HepG2 (cell line): ENCODE data around the gene NINJ2. TPM values are rescaled to one million over a fixed set of nuclear protein-coding genes. Genes with fewer than 3 reads are reported as not detected.

Experiments
- BCL6 ChIP-seq: IDR thresholded peaks from 2 replicates; pipeline ENCODE4 v1.6.1; 2016; ENCODE audit warnings: missing genetic modification reagents, missing compliant biosample characterization
- CEBPZ ChIP-seq: IDR thresholded peaks from 2 replicates; pipeline ENCODE4 v1.6.1; 2012; ENCODE audit warnings: low read length, improper control_type of control experiment
- CHCHD3 ChIP-seq: sonication (generic); formaldehyde crosslinking; IDR thresholded peaks from 2 replicates; pipeline ENCODE4 v1.8.0; 2022; ENCODE audit warnings: mild to moderate bottlenecking, missing genetic modification reagents, moderate library complexity
- DZIP1 ChIP-seq: sonication (generic); formaldehyde crosslinking; IDR thresholded peaks from 2 replicates; pipeline ENCODE4 v1.5.0; 2020; ENCODE audit warnings: mild to moderate bottlenecking, missing genetic modification reagents
- E2F1 ChIP-seq: sonication (generic); formaldehyde crosslinking; IDR thresholded peaks from 2 replicates; pipeline ENCODE4 v1.5.0; 2020; ENCODE audit warnings: missing genetic modification reagents
- FOXM1 ChIP-seq: sonication (generic); formaldehyde crosslinking; IDR thresholded peaks from 2 replicates; pipeline ENCODE4 v1.5.0; 2020; ENCODE audit warnings: missing genetic modification reagents
- HMGXB4 ChIP-seq, 2 experiments: sonication (generic) in 1 of 2; formaldehyde crosslinking in 1 of 2; IDR thresholded peaks; 2 replicates each; pipeline versions ENCODE4 v1.4.0 to v1.6.1; 2018 to 2020; ENCODE audit warnings: missing genetic modification reagents in 2 of 2, borderline replicate concordance in 1 of 2, low read depth in 1 of 2, mild to moderate bottlenecking in 1 of 2, missing biosample characterization in 1 of 2
- HNF4A ChIP-seq: sonication (generic); formaldehyde crosslinking; IDR thresholded peaks from 2 replicates; pipeline ENCODE4 v1.4.0; 2020; ENCODE audit warnings: missing genetic modification reagents
- IKZF1 ChIP-seq: fragments of 450-650 bp; IDR thresholded peaks from 2 replicates; pipeline ENCODE4 v1.7.1; 2016
- NR2F2 ChIP-seq: IDR thresholded peaks from 2 replicates; pipeline ENCODE4 v1.6.1; 2012; ENCODE audit warnings: low read depth, inconsistent platforms, borderline replicate concordance
- PHF21A ChIP-seq: sonication (generic); formaldehyde crosslinking; IDR thresholded peaks from 2 replicates; pipeline ENCODE4 v1.5.0; 2020; ENCODE audit warnings: mild to moderate bottlenecking, missing genetic modification reagents
- SKI ChIP-seq: fragments of 450-650 bp; IDR thresholded peaks from one replicate; pipeline ENCODE4 v1.6.1; 2018; ENCODE audit warnings: mild to moderate bottlenecking; ENCODE audit not compliant: partially characterized antibody
- THAP11 ChIP-seq: IDR thresholded peaks from 2 replicates; pipeline ENCODE4 v1.6.1; 2016; ENCODE audit warnings: missing biosample characterization, missing genetic modification reagents
- ZBTB39 ChIP-seq: sonication (generic); formaldehyde crosslinking; IDR thresholded peaks from 2 replicates; pipeline ENCODE4 v1.5.0; 2020; ENCODE audit warnings: missing genetic modification reagents
- ZMAT3 ChIP-seq: sonication (generic); formaldehyde crosslinking; conservative IDR thresholded peaks from 2 replicates; pipeline ENCODE4 v1.7.0; 2021; ENCODE audit warnings: missing genetic modification reagents
- ZNF34 ChIP-seq: sonication (generic); formaldehyde crosslinking; IDR thresholded peaks from 2 replicates; pipeline ENCODE4 v1.4.0; 2020; ENCODE audit warnings: mild to moderate bottlenecking, missing genetic modification reagents, borderline replicate concordance
- polyA plus RNA-seq, 8 experiments: library from polyadenylated mRNA; depleted of rRNA in 3 of 8; stranded (reverse) in 7 of 8; unstranded in 1 of 8; fragments of >200 nt; fragmentation: Illumina TruSeq in 4 of 8; extraction: Trizol in 4 of 8; gene quantifications; 2 replicates each; pipeline versions ENCODE4 v1.2.1 to v1.2.3, GENCODE V29; 2011 to 2016; ENCODE audit warnings: low read depth in 4 of 8, missing spikeins in 1 of 8, mixed read lengths in 1 of 8; ENCODE audit not compliant: insufficient read depth in 1 of 8
- total RNA-seq, 5 experiments: library from RNA; depleted of rRNA; stranded (reverse); fragments of >200 nt; fragmentation: Illumina TruSeq; extraction: Trizol; gene quantifications; 2 replicates each; pipeline ENCODE4 v1.2.3, GENCODE V29; 2016; ENCODE audit warnings: low read depth in 1 of 5

Gene NINJ2
- total and polyA plus RNA-seq, 2 of the 13 experiments (the other 11 are each of a cell fraction or from before 2014, with no cell fraction given): 0.62 to 3.8 TPM

GRCh38 chr12:627863-628741, 35.1 kb downstream of the NINJ2 start (continued):
- no peak for TF ChIP-seq DZIP1 (CRISPR knock-in tag)
- no peak for TF ChIP-seq CEBPZ
- TF ChIP-seq SKI: peak; percentile 77
- no peak for TF ChIP-seq FOXM1
- no peak for TF ChIP-seq IKZF1
- TF ChIP-seq NR2F2: 0 out of 2 replicates have a peak, but pooled peaks have one; percentile 37
- TF ChIP-seq CHCHD3 (CRISPR knock-in tag): no peak
- TF ChIP-seq ZBTB39 (CRISPR knock-in tag): no peak
- TF ChIP-seq ZNF34 (CRISPR knock-in tag): no peak
- TF ChIP-seq THAP11 (CRISPR knock-in tag): 0 out of 2 replicates have a peak, but pooled peaks have one; percentile 46
- TF ChIP-seq E2F1 (CRISPR knock-in tag): no peak
- no peak for TF ChIP-seq HMGXB4 (CRISPR knock-in tag; IDR thresholded peaks at IDR 0.05; ENCODE audit: borderline replicate concordance in 1 of 2, low read depth in 1 of 2)
- peak; percentile 67 for TF ChIP-seq BCL6 (CRISPR knock-in tag)
- no peak for TF ChIP-seq ZMAT3 (CRISPR knock-in tag)
- TF ChIP-seq HNF4A (CRISPR knock-in tag): peak; percentile 95
- peak; percentile 84 for TF ChIP-seq PHF21A (CRISPR knock-in tag)
